HepG2 (cell line): Measurements from ENCODE around the gene MRPL30. TPM values are rescaled to one million over a fixed set of nuclear protein-coding genes. Genes with fewer than 3 reads are reported as not detected.

Experiments
- ATAD3A ChIP-seq: sonication (generic); formaldehyde crosslinking; IDR thresholded peaks from 2 replicates; pipeline ENCODE4 v1.4.0; 2020; ENCODE audit warnings: missing genetic modification reagents
- HHEX ChIP-seq: IDR thresholded peaks from 2 replicates; pipeline ENCODE4 v1.6.1; 2016; ENCODE audit warnings: control low read depth
- KDM2A ChIP-seq: sonication (generic); formaldehyde crosslinking; IDR thresholded peaks from 2 replicates; pipeline ENCODE4 v1.4.0; 2020; ENCODE audit warnings: low read depth, missing genetic modification reagents, borderline replicate concordance
- MATR3 ChIP-seq: sonication (generic); formaldehyde crosslinking; IDR thresholded peaks from 2 replicates; pipeline ENCODE4 v1.4.0; 2020; ENCODE audit warnings: missing genetic modification reagents
- NCOA1 ChIP-seq: sonication (generic); formaldehyde crosslinking; IDR thresholded peaks from 2 replicates; pipeline ENCODE4 v1.9.0; 2021; ENCODE audit warnings: missing genetic modification reagents
- NFIC ChIP-seq: IDR thresholded peaks from 2 replicates; pipeline ENCODE4 v1.6.1; 2012; ENCODE audit warnings: mild to moderate bottlenecking, low read length, inconsistent platforms
- NR1H2 ChIP-seq: sonication (generic); formaldehyde crosslinking; IDR thresholded peaks from 2 replicates; pipeline ENCODE4 v1.8.1; 2022; ENCODE audit warnings: low read depth, missing genetic modification reagents, borderline replicate concordance
- SATB2 ChIP-seq: sonication (generic); formaldehyde crosslinking; IDR thresholded peaks from 2 replicates; pipeline ENCODE4 v1.5.0; 2020; ENCODE audit warnings: missing genetic modification reagents
- TBP ChIP-seq: sonication (generic); formaldehyde crosslinking; IDR thresholded peaks from 2 replicates; pipeline ENCODE4 v1.5.0; 2020; ENCODE audit warnings: missing genetic modification reagents
- TBX3 ChIP-seq: fragments of 450-650 bp; IDR thresholded peaks from 2 replicates; pipeline ENCODE4 v1.6.1; 2017; ENCODE audit warnings: antibody characterized with exemption, mild to moderate bottlenecking, inconsistent platforms, borderline replicate concordance
- ZNF251 ChIP-seq: sonication (generic); formaldehyde crosslinking; IDR thresholded peaks from 2 replicates; pipeline ENCODE4 v1.9.0; 2021; ENCODE audit warnings: mild to moderate bottlenecking, missing genetic modification reagents
- ZNF616 ChIP-seq: sonication (generic); formaldehyde crosslinking; IDR thresholded peaks from 2 replicates; pipeline ENCODE4 v1.5.0; 2020; ENCODE audit warnings: low read depth, mild to moderate bottlenecking, missing genetic modification reagents
- ZNF629 ChIP-seq: sonication (generic); formaldehyde crosslinking; conservative IDR thresholded peaks from 2 replicates; pipeline ENCODE4 v1.5.0; 2020; ENCODE audit warnings: missing genetic modification reagents
- ZNF747 ChIP-seq: sonication (generic); formaldehyde crosslinking; IDR thresholded peaks from 2 replicates; pipeline ENCODE4 v1.8.1; 2023; ENCODE audit warnings: missing genetic modification reagents, mild to moderate bottlenecking, borderline replicate concordance
- ZNF790 ChIP-seq: sonication (generic); formaldehyde crosslinking; IDR thresholded peaks from 2 replicates; pipeline ENCODE4 v1.8.0; 2022; ENCODE audit warnings: missing genetic modification reagents, mild to moderate bottlenecking, borderline replicate concordance
- polyA plus RNA-seq, 8 experiments: library from polyadenylated mRNA; depleted of rRNA in 3 of 8; stranded (reverse) in 7 of 8; unstranded in 1 of 8; fragments of >200 nt; fragmentation: Illumina TruSeq in 4 of 8; extraction: Trizol in 4 of 8; gene quantifications; 2 replicates each; pipeline versions ENCODE4 v1.2.1 to v1.2.3, GENCODE V29; 2011 to 2016; ENCODE audit warnings: low read depth in 4 of 8, missing spikeins in 1 of 8, mixed read lengths in 1 of 8; ENCODE audit not compliant: insufficient read depth in 1 of 8
- total RNA-seq, 5 experiments: library from RNA; depleted of rRNA; stranded (reverse); fragments of >200 nt; fragmentation: Illumina TruSeq; extraction: Trizol; gene quantifications; 2 replicates each; pipeline ENCODE4 v1.2.3, GENCODE V29; 2016; ENCODE audit warnings: low read depth in 1 of 5
- TF ChIP-seq, protein P1 (sequence below): sonication (generic); formaldehyde crosslinking; IDR thresholded peaks from 2 replicates; pipeline ENCODE4 v1.9.0; 2021; ENCODE audit warnings: missing genetic modification reagents, mild to moderate bottlenecking, borderline replicate concordance
- TF ChIP-seq, protein P2 (sequence below): sonication (generic); formaldehyde crosslinking; IDR thresholded peaks from 2 replicates; pipeline ENCODE4 v1.4.0; 2020; ENCODE audit warnings: missing genetic modification reagents, borderline replicate concordance
- TF ChIP-seq, protein P3 (sequence below): sonication (generic); formaldehyde crosslinking; IDR thresholded peaks from 2 replicates; pipeline ENCODE4 v1.5.0; 2020; ENCODE audit warnings: mild to moderate bottlenecking, missing genetic modification reagents, borderline replicate concordance

The MRPL30 gene
- total and polyA plus RNA-seq, 2 of the 13 experiments (the other 11 are each of a cell fraction or from before 2014, with no cell fraction given) = 30.2 to 75.3 TPM

DNA sequence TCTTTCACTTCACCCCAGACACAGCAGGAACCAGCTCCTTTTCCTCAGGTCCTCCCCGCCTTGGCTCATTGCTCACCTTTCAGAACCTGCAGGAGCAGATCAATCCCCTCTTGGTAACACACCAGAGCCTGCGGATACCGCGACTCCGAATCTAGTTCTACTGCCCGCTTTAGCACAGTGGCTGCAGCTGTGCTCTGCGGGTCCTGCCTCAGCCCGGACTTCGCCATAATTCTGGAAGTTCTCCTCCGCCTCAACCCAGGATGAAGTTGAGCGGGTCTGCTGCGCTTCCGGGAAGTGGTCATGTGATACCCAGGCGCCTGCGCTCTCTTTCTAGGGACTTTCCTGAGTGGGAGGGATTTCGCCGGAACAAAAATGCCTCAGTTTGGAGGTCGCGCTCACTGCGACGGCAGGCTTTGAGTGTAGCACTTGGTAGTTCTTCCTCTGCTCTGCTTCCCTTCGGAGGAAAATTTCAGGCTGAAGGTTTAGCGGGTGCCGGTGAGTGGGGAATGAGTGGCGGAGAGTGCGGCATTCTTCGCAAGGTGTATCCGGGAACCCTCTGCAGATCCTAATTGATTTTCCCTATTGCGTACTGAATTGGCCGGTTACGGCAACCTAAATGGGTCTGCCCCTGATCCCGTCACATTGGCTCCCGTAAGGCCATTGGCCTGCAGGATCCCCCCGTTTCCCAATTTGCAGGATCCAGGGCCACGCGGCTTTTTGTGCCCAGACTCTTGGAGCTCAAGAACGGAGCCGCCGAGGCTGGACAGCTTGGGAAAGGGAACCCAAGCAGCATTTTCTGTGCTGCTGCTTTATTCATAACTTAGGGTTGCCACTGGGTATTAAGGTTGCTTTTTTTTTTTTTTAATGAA is at the start of gene MRPL30, which contains the start of gene MITD1 (continued):
- TF ChIP-seq KDM2A (peak; percentile 98), ZNF747 (peak; percentile 88), ZNF629 (CRISPR knock-in tag) (peak; percentile 64; the same call in 1 of the 2 replicates), NCOA1 (CRISPR knock-in tag) (no peak), ZNF251 (CRISPR knock-in tag) (0 out of 2 replicates have a peak, but pooled peaks have one; percentile 74), NR1H2 (CRISPR knock-in tag) (no peak), ZNF790 (CRISPR knock-in tag) (peak; percentile 74; the same call in 1 of the 2 replicates), TBX3 (no peak), TBP (no peak), MATR3 (CRISPR knock-in tag) (no peak), HHEX (CRISPR knock-in tag) (peak; percentile 36; the same call in 1 of the 2 replicates), SATB2 (CRISPR knock-in tag) (peak; percentile 62; the same call in 1 of the 2 replicates), ATAD3A (CRISPR knock-in tag) (no peak; the same call in 1 of the 2 replicates), NFIC (peak; percentile 81), ZNF616 (CRISPR knock-in tag) (no peak; the same call in 1 of the 2 replicates)
- TF ChIP-seq, protein P1, sequence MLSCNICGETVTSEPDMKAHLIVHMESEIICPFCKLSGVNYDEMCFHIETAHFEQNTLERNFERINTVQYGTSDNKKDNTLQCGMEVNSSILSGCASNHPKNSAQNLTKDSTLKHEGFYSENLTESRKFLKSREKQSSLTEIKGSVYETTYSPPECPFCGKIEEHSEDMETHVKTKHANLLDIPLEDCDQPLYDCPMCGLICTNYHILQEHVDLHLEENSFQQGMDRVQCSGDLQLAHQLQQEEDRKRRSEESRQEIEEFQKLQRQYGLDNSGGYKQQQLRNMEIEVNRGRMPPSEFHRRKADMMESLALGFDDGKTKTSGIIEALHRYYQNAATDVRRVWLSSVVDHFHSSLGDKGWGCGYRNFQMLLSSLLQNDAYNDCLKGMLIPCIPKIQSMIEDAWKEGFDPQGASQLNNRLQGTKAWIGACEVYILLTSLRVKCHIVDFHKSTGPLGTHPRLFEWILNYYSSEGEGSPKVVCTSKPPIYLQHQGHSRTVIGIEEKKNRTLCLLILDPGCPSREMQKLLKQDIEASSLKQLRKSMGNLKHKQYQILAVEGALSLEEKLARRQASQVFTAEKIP (CRISPR knock-in tag) = peak; percentile 11; the same call in 1 of the 2 replicates
- TF ChIP-seq, protein P2, sequence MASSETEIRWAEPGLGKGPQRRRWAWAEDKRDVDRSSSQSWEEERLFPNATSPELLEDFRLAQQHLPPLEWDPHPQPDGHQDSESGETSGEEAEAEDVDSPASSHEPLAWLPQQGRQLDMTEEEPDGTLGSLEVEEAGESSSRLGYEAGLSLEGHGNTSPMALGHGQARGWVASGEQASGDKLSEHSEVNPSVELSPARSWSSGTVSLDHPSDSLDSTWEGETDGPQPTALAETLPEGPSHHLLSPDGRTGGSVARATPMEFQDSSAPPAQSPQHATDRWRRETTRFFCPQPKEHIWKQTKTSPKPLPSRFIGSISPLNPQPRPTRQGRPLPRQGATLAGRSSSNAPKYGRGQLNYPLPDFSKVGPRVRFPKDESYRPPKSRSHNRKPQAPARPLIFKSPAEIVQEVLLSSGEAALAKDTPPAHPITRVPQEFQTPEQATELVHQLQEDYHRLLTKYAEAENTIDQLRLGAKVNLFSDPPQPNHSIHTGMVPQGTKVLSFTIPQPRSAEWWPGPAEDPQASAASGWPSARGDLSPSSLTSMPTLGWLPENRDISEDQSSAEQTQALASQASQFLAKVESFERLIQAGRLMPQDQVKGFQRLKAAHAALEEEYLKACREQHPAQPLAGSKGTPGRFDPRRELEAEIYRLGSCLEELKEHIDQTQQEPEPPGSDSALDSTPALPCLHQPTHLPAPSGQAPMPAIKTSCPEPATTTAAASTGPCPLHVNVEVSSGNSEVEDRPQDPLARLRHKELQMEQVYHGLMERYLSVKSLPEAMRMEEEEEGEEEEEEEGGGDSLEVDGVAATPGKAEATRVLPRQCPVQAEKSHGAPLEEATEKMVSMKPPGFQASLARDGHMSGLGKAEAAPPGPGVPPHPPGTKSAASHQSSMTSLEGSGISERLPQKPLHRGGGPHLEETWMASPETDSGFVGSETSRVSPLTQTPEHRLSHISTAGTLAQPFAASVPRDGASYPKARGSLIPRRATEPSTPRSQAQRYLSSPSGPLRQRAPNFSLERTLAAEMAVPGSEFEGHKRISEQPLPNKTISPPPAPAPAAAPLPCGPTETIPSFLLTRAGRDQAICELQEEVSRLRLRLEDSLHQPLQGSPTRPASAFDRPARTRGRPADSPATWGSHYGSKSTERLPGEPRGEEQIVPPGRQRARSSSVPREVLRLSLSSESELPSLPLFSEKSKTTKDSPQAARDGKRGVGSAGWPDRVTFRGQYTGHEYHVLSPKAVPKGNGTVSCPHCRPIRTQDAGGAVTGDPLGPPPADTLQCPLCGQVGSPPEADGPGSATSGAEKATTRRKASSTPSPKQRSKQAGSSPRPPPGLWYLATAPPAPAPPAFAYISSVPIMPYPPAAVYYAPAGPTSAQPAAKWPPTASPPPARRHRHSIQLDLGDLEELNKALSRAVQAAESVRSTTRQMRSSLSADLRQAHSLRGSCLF (CRISPR knock-in tag) = no peak
- TF ChIP-seq, protein P3, sequence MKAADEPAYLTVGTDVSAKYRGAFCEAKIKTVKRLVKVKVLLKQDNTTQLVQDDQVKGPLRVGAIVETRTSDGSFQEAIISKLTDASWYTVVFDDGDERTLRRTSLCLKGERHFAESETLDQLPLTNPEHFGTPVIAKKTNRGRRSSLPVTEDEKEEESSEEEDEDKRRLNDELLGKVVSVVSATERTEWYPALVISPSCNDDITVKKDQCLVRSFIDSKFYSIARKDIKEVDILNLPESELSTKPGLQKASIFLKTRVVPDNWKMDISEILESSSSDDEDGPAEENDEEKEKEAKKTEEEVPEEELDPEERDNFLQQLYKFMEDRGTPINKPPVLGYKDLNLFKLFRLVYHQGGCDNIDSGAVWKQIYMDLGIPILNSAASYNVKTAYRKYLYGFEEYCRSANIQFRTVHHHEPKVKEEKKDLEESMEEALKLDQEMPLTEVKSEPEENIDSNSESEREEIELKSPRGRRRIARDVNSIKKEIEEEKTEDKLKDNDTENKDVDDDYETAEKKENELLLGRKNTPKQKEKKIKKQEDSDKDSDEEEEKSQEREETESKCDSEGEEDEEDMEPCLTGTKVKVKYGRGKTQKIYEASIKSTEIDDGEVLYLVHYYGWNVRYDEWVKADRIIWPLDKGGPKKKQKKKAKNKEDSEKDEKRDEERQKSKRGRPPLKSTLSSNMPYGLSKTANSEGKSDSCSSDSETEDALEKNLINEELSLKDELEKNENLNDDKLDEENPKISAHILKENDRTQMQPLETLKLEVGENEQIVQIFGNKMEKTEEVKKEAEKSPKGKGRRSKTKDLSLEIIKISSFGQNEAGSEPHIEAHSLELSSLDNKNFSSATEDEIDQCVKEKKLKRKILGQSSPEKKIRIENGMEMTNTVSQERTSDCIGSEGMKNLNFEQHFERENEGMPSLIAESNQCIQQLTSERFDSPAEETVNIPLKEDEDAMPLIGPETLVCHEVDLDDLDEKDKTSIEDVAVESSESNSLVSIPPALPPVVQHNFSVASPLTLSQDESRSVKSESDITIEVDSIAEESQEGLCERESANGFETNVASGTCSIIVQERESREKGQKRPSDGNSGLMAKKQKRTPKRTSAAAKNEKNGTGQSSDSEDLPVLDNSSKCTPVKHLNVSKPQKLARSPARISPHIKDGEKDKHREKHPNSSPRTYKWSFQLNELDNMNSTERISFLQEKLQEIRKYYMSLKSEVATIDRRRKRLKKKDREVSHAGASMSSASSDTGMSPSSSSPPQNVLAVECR (CRISPR knock-in tag) = peak; percentile 98
